Endothelial cell of umbilical vein (primary cell): Measurements from ENCODE around the gene MGAT5. TPM values are rescaled to one million over a fixed set of nuclear protein-coding genes. Genes with fewer than 3 reads are reported as not detected.

Experiments
- BruUV-seq: library from RNA; stranded (reverse); fragments of 400-500 nt; replicated peaks from 2 replicates; lab custom pipeline; 2021; lab: Mats Ljungman, UMichigan
- CTCF ChIA-PET: fragments of 300-600, 350-600 bp; sonication (Branson Sonifier 250); formaldehyde crosslinking; loops from one replicate; lab custom pipeline; 2021; ENCODE audit warnings: antibody characterized with exemption, inconsistent platforms; lab: Charles Lee
- POLR2A ChIA-PET: fragments of 300-600, 350-600 bp; sonication (Branson Sonifier 250); formaldehyde crosslinking; loops from one replicate; lab custom pipeline; 2021; ENCODE audit warnings: antibody characterized with exemption, inconsistent platforms; lab: Charles Lee
- DNase-seq: peaks from one replicate; pipeline ENCODE4 v3.0.0-alpha.2; 2011; ENCODE audit warnings: low read depth, low spot score
- FAIRE-seq: peaks from 2 replicates; lab custom pipeline; 2011; peaks lifted over from hg19 to GRCh38; lab: Jason Lieb, UNC
- H2AFZ ChIP-seq: 2 replicates; pipeline ENCODE4 v1.6.0; 2012; ENCODE audit warnings: low read depth, low read length, control low read depth, inconsistent platforms
- H3K27ac ChIP-seq: 2 replicates; pipeline ENCODE4 v1.5.1; 2011; ENCODE audit warnings: low read depth, mild to moderate bottlenecking, control low read depth, low read length, moderate library complexity; ENCODE audit not compliant: insufficient read depth
- H3K27me3 ChIP-seq, 2 experiments: 2 replicates each; pipeline versions ENCODE4 v1.6.0 to v1.6.1; 2011; ENCODE audit warnings: low read length in 2 of 2, mixed read lengths in 1 of 2; ENCODE audit not compliant: control insufficient read depth in 2 of 2, insufficient read depth in 2 of 2
- H3K36me3 ChIP-seq, 2 experiments: 2 replicates in 1 of 2; 3 replicates in 1 of 2; pipeline ENCODE4 v1.5.1; 2011; ENCODE audit warnings: low read length in 2 of 2, mild to moderate bottlenecking in 1 of 2, moderate library complexity in 1 of 2; ENCODE audit not compliant: control insufficient read depth in 2 of 2, insufficient read depth in 2 of 2; ENCODE audit errors: extremely low read depth in 1 of 2
- H3K4me1 ChIP-seq: 3 replicates; pipeline ENCODE4 v1.5.1; 2011; ENCODE audit warnings: mild to moderate bottlenecking, low read length; ENCODE audit not compliant: control insufficient read depth, insufficient read depth; ENCODE audit errors: extremely low read depth
- H3K4me2 ChIP-seq: 2 replicates; pipeline ENCODE4 v1.6.1; 2011; ENCODE audit warnings: low read length, control low read depth, mixed read lengths; ENCODE audit not compliant: insufficient read depth
- H3K4me3 ChIP-seq, 3 experiments: fragments of 200-600 bp in 1 of 3; sonication (generic), shearing (Covaris generic) in 1 of 3; replicated peaks in 1 of 3; 2 replicates each; pipeline ENCODE4 v1.5.1; 2011 to 2016; ENCODE audit warnings: control low read depth in 3 of 3, low read length in 3 of 3, mild to moderate bottlenecking in 2 of 3, inconsistent platforms in 1 of 3, low read depth in 1 of 3, moderate library complexity in 1 of 3; ENCODE audit not compliant: insufficient read depth in 1 of 3
- H3K79me2 ChIP-seq: 2 replicates; pipeline ENCODE4 v1.6.0; 2012; ENCODE audit warnings: low read length, inconsistent platforms; ENCODE audit not compliant: control insufficient read depth, insufficient read depth
- H3K9ac ChIP-seq: replicated peaks from 2 replicates; pipeline ENCODE3; 2011; ENCODE audit warnings: low read length, control low read depth; ENCODE audit not compliant: insufficient read depth; ENCODE audit errors: extremely low read depth
- H3K9me1 ChIP-seq: replicated peaks from 3 replicates; pipeline ENCODE4 v1.6.0; 2011; ENCODE audit warnings: mild to moderate bottlenecking, low read length; ENCODE audit not compliant: control insufficient read depth, insufficient read depth; ENCODE audit errors: extremely low read depth
- H3K9me3 ChIP-seq: replicated peaks from 2 replicates; pipeline ENCODE4 v1.5.1; 2012; ENCODE audit warnings: low read length, inconsistent platforms; ENCODE audit not compliant: control insufficient read depth, insufficient read depth
- H4K20me1 ChIP-seq: replicated peaks from 2 replicates; pipeline ENCODE3; 2011; ENCODE audit warnings: mild to moderate bottlenecking, low read length; ENCODE audit not compliant: control insufficient read depth, insufficient read depth; ENCODE audit errors: extremely low read depth
- CTCF ChIP-seq, 2 donors: IDR thresholded peaks; 1 replicate in 1 of 2; 2 replicates in 1 of 2; pipeline ENCODE4 v1.5.1; 2011; ENCODE audit warnings: low read length in 2 of 2, mild to moderate bottlenecking in 2 of 2, moderate library complexity in 2 of 2, control low read depth in 1 of 2, inconsistent platforms in 1 of 2, low read depth in 1 of 2; ENCODE audit not compliant: insufficient read depth in 1 of 2; ENCODE audit errors: extremely low read depth in 1 of 2
- EZH2 ChIP-seq: IDR thresholded peaks from 2 replicates; pipeline ENCODE4 v1.6.1; 2012; ENCODE audit warnings: borderline replicate concordance, low read depth, mild to moderate bottlenecking, moderate library complexity, low read length, inconsistent platforms; ENCODE audit not compliant: severe bottlenecking
- FOS ChIP-seq: IDR thresholded peaks from 2 replicates; pipeline ENCODE4 v1.6.1; 2011; ENCODE audit warnings: mild to moderate bottlenecking, low read length, moderate library complexity, borderline replicate concordance; ENCODE audit not compliant: insufficient read depth
- GATA2 ChIP-seq: IDR thresholded peaks from 2 replicates; pipeline ENCODE4 v1.7.0; 2011; ENCODE audit warnings: low read depth, mild to moderate bottlenecking, moderate library complexity, mixed read lengths, low read length; ENCODE audit not compliant: insufficient read length, insufficient read depth
- JUN ChIP-seq: IDR thresholded peaks from 2 replicates; pipeline ENCODE4 v1.6.1; 2011; ENCODE audit warnings: borderline replicate concordance, low read depth; ENCODE audit not compliant: insufficient read length, insufficient read depth
- MYC ChIP-seq: IDR thresholded peaks from one replicate; pipeline ENCODE4 v1.6.1; 2011; ENCODE audit warnings: mild to moderate bottlenecking, low read depth, low read length
- POLR2A ChIP-seq: IDR thresholded peaks from 2 replicates; pipeline ENCODE4 v1.6.1; 2012; ENCODE audit warnings: low read depth, mild to moderate bottlenecking, control low read depth, low read length
- POLR2AphosphoS5 ChIP-seq: IDR thresholded peaks from 2 replicates; pipeline ENCODE4 v1.6.1; 2012; ENCODE audit warnings: low read depth, mild to moderate bottlenecking, control low read depth, low read length, moderate library complexity; ENCODE audit not compliant: insufficient read depth
- dilution Hi-C: fragments of 300-500 bp; cut with MboI; formaldehyde crosslinking; loops from one replicate; pipeline ENCODE4 v1.15.0; 2019; ENCODE audit warnings: low sequenced_read_pairs; ENCODE audit not compliant: extremely low pct_ligation_motif_present
- intact Hi-C: fragments of 100-400 bp; cut with micrococcal nuclease; formaldehyde crosslinking; loops from one replicate; pipeline ENCODE4 v1.10.0; 2022
- polyA plus RNA-seq, 4 experiments: library from polyadenylated mRNA; depleted of rRNA in 3 of 4; stranded (reverse) in 3 of 4; unstranded in 1 of 4; fragments of >200 nt; gene quantifications; 2 replicates each; pipeline versions ENCODE4 v1.2.1 to v1.2.3, GENCODE V29; 2011 to 2012; ENCODE audit warnings: missing spikeins in 1 of 4
- total RNA-seq: library from RNA; stranded (reverse); gene quantifications from 2 replicates; pipeline ENCODE4 v1.2.3, GENCODE V29; 2021
- TF ChIP-seq, protein P1 (sequence below): IDR thresholded peaks from 2 replicates; pipeline ENCODE4 v1.6.1; 2011; ENCODE audit not compliant: insufficient read depth, insufficient read length

The MGAT5 gene
- total and polyA plus RNA-seq, 2 donors (not counting 3 experiments of a cell fraction or from before 2014, with no cell fraction given) = 17.7 to 84.1 TPM

DNA sequence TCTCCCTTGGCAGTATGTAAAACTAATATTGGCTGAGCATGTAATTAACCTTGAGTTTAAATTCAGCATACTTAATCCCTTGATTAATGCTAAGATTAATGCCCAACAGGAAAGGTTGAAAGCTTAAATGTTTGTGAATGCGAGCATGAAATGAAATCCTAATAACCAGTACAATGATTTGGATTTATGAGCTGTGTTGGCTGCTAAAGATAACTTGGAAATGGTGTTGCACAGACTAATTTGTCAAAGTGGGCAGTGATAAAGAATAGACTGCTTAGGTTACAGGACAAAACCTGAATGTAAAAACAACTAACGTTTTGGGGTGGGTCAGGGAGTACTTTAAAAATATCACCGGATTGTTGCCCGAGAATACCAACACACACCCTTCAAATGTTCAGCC, 70.6 kb downstream of the MGAT5 start:
- POLR2A ChIA-PET = no interaction called here
- no TSS peak for BruUV-seq
- FAIRE-seq = no peak
- no peak overlapping the region for H3K4me3 ChIP-seq
- H3K27ac ChIP-seq = no peak overlapping the region
- H2AFZ ChIP-seq = no peak overlapping the region
- H3K9ac ChIP-seq = no peak overlapping the region
- no peaks in the 10 kb centered on the region for H3K4me1 ChIP-seq
- no peaks in the 10 kb centered on the region for H3K9me1 ChIP-seq
- intact Hi-C loops (no loop called here), dilution Hi-C loops (no loop called here)
- no peak for TF ChIP-seq POLR2AphosphoS5
- TF ChIP-seq MYC = no peak
- TF ChIP-seq JUN = no peak
- no peak for TF ChIP-seq FOS
- no peak for TF ChIP-seq EZH2
- TF ChIP-seq, protein P1, sequence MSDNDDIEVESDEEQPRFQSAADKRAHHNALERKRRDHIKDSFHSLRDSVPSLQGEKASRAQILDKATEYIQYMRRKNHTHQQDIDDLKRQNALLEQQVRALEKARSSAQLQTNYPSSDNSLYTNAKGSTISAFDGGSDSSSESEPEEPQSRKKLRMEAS = no peak
- TF ChIP-seq CTCF (IDR thresholded peaks at IDR 0.05; ENCODE audit: extremely low read depth in 1 of 2, insufficient read depth in 1 of 2, low read depth in 1 of 2, low read length in 2 of 2) = no peak
- no peak for TF ChIP-seq GATA2
- no peak for TF ChIP-seq POLR2A
- DNase-seq = no peak
- no peaks in the 10 kb centered on the region for H3K36me3 ChIP-seq
- CTCF ChIA-PET = no interaction called here
- no peaks in the 10 kb centered on the region for H3K9me3 ChIP-seq
- no peaks in the 10 kb centered on the region for H3K79me2 ChIP-seq
- no peaks in the 10 kb centered on the region for H3K27me3 ChIP-seq
- no peak overlapping the region for H3K4me2 ChIP-seq
- no peaks in the 10 kb centered on the region for H4K20me1 ChIP-seq
